ENCODE results near the gene SLC2A1.

The SLC2A1 gene

DNA sequence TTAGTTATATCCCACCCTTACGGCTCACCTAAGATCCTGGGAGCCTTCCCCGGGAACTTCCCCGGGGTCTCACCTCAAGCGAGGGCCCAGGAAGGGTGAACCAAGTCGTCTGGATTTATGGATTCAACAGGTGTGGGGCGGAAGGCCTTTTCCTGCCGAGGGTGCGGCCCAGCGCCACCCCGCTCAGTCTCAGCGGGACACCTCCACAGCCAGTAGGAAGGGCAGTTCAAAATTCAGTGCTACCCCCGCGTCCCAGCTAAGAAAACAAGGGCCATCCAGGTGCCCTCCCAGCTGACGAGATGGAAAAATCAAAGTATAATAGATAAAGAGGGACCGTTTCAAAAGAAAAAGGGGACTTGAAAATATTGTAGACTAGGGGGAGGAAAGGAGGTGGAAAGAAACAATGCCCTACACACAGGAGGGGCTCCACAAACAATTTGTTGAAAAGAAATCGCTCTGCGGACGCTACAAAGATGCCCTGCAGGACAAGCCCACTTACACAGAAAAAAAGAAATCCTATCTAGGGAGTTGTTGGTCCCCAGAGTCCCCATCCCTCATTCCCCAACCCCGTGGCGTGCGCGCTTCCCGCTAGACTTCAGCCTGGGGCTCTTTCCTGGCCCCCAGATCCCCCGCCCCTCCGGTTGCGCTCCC, 1.3 kb downstream of the SLC2A1 start:
- Histone ChIP-seq H3K79me2 (peaks cover 26% of the 10 kb centered on the region), H3K36me3 (ENCODE audit: control insufficient read depth, insufficient read depth, low read length) (no peaks in the 10 kb centered on the region), H3K9me3 (ENCODE audit: control insufficient read depth, low read length) (no peaks in the 10 kb centered on the region), H3K27ac (peak overlapping the region; percentile 53), H3K9ac (peak overlapping the region; percentile 6), H3K27me3 (ENCODE audit: control insufficient read depth, insufficient read depth, low read length) (no peaks in the 10 kb centered on the region), H3K4me1 (peaks cover 25% of the 10 kb centered on the region), H3K4me2 (ENCODE audit: low read length) (peak overlapping the region; percentile 96), H3K4me3 (ENCODE audit: low read depth, low read length) (peak overlapping the region; percentile 88), H2AFZ (peak overlapping the region; percentile 42)
- TF ChIP-seq, protein P1, sequence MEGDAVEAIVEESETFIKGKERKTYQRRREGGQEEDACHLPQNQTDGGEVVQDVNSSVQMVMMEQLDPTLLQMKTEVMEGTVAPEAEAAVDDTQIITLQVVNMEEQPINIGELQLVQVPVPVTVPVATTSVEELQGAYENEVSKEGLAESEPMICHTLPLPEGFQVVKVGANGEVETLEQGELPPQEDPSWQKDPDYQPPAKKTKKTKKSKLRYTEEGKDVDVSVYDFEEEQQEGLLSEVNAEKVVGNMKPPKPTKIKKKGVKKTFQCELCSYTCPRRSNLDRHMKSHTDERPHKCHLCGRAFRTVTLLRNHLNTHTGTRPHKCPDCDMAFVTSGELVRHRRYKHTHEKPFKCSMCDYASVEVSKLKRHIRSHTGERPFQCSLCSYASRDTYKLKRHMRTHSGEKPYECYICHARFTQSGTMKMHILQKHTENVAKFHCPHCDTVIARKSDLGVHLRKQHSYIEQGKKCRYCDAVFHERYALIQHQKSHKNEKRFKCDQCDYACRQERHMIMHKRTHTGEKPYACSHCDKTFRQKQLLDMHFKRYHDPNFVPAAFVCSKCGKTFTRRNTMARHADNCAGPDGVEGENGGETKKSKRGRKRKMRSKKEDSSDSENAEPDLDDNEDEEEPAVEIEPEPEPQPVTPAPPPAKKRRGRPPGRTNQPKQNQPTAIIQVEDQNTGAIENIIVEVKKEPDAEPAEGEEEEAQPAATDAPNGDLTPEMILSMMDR (IDR thresholded peaks at IDR 0.05): no peak

DNA sequence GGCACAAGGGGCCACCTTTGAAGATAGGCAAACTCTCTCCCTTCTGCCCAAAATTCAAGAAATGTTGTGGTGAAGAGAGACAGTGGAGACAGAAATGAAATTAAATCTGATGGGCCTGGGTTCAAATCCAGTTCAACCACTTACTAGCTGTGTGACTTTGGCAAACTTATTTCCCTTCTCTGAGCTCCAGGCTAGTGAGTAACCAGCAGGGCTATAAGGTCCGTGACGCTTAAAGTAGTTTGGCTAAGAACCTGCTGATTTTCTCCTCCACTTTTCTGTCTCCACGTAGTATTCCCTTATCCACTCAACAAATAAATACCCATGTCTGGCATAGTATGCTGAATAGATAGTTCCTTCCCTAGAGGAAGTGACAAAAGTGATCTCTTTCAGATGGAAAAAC, 1.9 kb downstream of the SLC2A1 start:
- H3K4me1 ChIP-seq: peaks cover 19% of the 10 kb centered on the region
- H3K9me3 ChIP-seq (ENCODE audit: control insufficient read depth, low read length): no peaks in the 10 kb centered on the region
- no peak overlapping the region for H2AFZ ChIP-seq
- no peaks in the 10 kb centered on the region for H3K27me3 ChIP-seq (ENCODE audit: control insufficient read depth, insufficient read depth, low read length)
- peak overlapping the region; percentile 96 for H3K4me2 ChIP-seq (ENCODE audit: low read length)
- H3K36me3 ChIP-seq (ENCODE audit: control insufficient read depth, insufficient read depth, low read length): no peaks in the 10 kb centered on the region
- H3K79me2 ChIP-seq: peaks cover 26% of the 10 kb centered on the region
- H3K27ac ChIP-seq: no peak overlapping the region
- H3K4me3 ChIP-seq (ENCODE audit: low read depth, low read length): peak overlapping the region; percentile 88
- TF ChIP-seq, protein P1 (IDR thresholded peaks at IDR 0.05): no peak
- H3K9ac ChIP-seq: no peak overlapping the region

DNA sequence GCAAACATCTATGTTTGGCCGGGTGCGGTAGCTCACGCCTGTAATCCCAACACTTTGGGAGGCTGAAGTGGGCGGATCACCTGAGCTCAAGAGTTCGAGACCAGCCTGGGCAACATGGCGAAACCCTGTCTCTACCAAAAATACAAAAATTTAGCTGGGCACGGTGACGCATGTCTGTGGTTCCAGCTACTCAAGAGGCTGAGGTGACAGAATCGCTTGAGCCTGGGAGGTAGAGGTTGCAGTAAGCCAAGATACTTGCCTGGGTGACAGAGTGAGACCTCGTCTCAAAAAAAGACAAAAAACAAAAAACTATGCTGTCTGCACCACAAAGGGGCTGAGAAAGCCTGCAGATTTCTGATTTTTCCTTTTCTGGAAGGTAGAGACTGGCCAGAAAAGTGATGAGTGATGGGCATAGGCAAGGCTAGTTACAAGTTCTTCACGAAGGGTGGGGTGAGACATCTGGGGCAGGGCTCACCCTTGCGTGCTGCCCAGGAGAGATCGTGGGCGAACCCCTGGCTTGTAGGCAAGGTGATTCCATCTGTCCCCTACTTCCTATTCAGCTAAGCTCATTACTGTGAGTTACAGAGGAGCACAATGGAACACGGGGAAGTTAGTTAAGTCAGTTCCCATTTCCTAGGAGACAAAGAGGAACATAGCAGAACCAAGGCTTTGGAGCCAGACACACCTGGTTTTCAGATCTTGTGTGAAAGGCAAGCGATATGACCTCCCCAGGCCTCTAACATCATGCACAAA, 3.2 kb downstream of the SLC2A1 start:
- Histone ChIP-seq H3K4me1 (peaks cover 12% of the 10 kb centered on the region), H3K4me2 (ENCODE audit: low read length) (no peak overlapping the region), H3K79me2 (peaks cover 26% of the 10 kb centered on the region), H3K9ac (no peak overlapping the region), H3K36me3 (ENCODE audit: control insufficient read depth, insufficient read depth, low read length) (no peaks in the 10 kb centered on the region), H2AFZ (no peak overlapping the region), H3K9me3 (ENCODE audit: control insufficient read depth, low read length) (no peaks in the 10 kb centered on the region), H3K27me3 (ENCODE audit: control insufficient read depth, insufficient read depth, low read length) (no peaks in the 10 kb centered on the region), H3K27ac (no peak overlapping the region), H3K4me3 (ENCODE audit: low read depth, low read length) (no peak overlapping the region)
- TF ChIP-seq, protein P1 (IDR thresholded peaks at IDR 0.05): no peak

GRCh38 chr1:42953182-42954180, 5.2 kb downstream of the SLC2A1 start:
- H3K79me2 ChIP-seq: peaks cover 34% of the 10 kb centered on the region
- H3K27me3 ChIP-seq (ENCODE audit: control insufficient read depth, insufficient read depth, low read length): no peaks in the 10 kb centered on the region
- no peaks in the 10 kb centered on the region for H3K36me3 ChIP-seq (ENCODE audit: control insufficient read depth, insufficient read depth, low read length)
- H3K9me3 ChIP-seq (ENCODE audit: control insufficient read depth, low read length): no peaks in the 10 kb centered on the region
- no peak overlapping the region for H3K9ac ChIP-seq
- no peak overlapping the region for H2AFZ ChIP-seq
- TF ChIP-seq, protein P1 (IDR thresholded peaks at IDR 0.05): no peak
- no peak overlapping the region for H3K4me3 ChIP-seq (ENCODE audit: low read depth, low read length)
- peak overlapping the region; percentile 15 for H3K27ac ChIP-seq
- no peak overlapping the region for H3K4me2 ChIP-seq (ENCODE audit: low read length)
- H3K4me1 ChIP-seq: peaks cover 12% of the 10 kb centered on the region

All from parathyroid adenoma (tissue), 2 donors.